GM12872 (cell line): Measurements from ENCODE around the gene LRRC14B.

ENCODE experiments used
- CTCF ChIP-seq: IDR thresholded peaks from 3 replicates; pipeline ENCODE4 v1.5.1; 2011; ENCODE audit warnings: low read depth, mild to moderate bottlenecking, low read length, moderate library complexity; ENCODE audit not compliant: insufficient read depth

Gene LRRC14B

DNA sequence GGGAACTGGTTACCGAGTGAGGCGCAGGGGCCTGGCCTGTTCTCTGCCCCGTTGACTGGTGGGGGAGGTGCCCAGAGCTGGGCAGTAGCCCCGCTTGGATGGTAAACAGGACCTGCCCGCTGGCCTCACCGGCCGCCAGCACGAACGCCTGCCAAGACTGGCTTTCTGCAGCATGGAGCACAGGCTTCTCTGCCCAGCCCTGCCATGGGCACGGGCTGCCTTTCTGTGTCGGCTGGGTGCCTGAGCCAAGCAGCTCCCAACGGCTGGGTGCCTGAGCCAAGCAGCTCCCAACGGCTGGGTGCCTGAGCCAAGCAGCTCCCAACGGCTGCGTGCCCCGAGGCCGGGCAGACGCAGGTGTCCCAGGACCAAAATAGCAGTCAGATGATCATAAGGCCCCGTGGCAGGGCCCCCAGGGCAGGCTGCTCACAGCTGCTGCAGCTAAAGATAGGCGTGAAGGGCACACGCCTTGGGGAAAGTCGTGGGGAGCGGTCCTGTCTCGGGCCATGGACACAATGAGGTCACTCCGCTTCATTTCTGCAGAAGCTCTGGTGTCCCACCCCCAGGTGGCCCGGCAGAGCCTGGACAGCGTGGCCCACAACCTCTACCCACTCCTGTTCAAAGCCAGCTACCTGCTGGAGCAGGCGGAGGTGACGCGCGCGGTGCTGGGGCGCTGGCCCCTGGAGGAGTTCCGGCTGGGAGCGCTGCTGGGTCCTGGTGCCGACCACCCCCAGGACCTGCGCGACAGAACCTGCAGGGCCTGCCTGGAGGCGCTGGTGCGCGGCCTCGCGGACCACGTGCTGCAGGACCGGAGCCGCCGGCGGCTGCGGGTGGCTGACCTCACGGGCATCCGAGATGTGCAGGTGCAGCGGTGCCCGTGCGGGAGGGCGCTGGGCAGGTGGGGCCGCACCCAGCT, at the start of gene LRRC14B:
Gene LRRC14B, plus strand, starts transcription at position 460 of the 913 bp plus-strand sequence. Its CDS starts 44 bp downstream, at position 504.
- TF ChIP-seq CTCF, result no peak

GRCh38 chr5:141761-142160, 49.5 kb upstream of the LRRC14B start:
- no peak for TF ChIP-seq CTCF

GRCh38 chr5:142246-142810, 49.0 kb upstream of the LRRC14B start:
- TF ChIP-seq CTCF, result no peak

- TF ChIP-seq CTCF, result no peak
Measured at GRCh38 chr5:143041-143440, 48.3 kb upstream of the LRRC14B start.

GRCh38 chr5:144941-145340, 46.4 kb upstream of the LRRC14B start:
- no peak for TF ChIP-seq CTCF

- TF ChIP-seq CTCF, result no peak
Measured at GRCh38 chr5:145585-146323, 45.5 kb upstream of the LRRC14B start.

DNA sequence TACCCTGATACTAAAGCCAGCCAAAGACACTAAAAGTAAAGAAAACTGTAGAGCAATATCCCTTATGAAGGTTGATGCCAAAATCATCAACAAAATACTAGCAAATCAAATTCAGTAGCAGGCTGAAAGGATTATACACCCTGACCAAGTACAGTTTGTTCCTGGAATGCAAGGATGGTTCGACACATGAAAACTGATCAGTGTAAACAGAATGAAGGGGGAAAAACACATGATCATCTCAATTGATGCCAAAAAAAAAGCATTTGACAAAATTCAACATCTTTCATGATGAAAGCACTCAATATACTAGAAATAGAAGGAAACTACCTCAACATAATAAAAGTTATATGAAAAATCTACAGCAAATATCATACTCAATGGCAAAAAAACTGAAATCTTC, 43.5 kb upstream of the LRRC14B start:
- no peak for TF ChIP-seq CTCF
